Thoracic aorta endothelial cell (primary cell): ENCODE measurements around the gene FKBP5. TPM values are rescaled to one million over a fixed set of nuclear protein-coding genes. Genes with fewer than 3 reads are reported as not detected.

Experiments
- small RNA-seq: library from RNA; depleted of rRNA; stranded (forward); fragments of <200 nt; gene quantifications from one replicate; pipeline ENCODE3, GENCODE V24; 2012
- total RNA-seq: library from RNA; depleted of rRNA; stranded (reverse); fragments of >200 nt; gene quantifications from 2 replicates; pipeline ENCODE4 v1.2.3, GENCODE V29; 2012

The FKBP5 gene
- 48.0 and 64.5 TPM in 2 replicates for total RNA-seq

DNA sequence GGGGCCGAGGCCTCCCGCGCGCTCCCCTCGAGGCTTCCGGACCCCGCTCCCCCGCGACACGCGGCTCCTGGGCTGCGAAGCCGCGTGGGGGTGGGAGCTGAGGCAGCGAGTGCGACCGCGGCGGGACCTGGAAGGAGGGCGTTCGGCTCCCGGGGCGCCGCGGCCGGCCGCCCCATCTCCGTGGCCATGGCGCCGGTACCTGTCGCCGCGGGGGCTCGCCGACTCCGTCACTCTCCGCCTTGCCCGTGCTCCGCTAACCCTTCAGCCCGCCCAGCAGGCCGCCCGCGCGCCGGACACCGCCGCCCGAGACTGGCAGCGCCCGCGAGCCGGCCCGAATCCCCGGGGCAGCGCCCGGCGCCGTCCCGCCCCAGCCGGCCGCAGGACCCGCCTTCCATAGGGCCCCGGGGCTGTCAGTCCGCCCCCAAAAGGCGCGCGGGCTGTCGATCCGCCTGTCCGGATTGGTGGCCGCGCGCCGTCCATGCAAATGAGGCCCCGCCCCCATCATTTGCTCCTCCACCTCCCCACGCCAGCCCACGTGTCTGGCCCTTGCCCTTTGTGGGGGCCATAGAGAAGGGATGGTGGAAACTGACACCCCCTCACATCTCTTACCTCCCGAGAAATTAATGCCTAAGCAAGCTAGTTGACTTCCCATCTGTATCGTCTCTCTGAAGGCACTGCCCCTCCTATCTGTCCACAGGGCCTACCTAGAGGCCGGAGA lies at the start of gene FKBP5:
Gene FKBP5 (minus strand): TSS at position 311 of the 718 bp plus-strand sequence. CDS start 46,091 bp downstream, outside the sequence.

GRCh38 chr6:35736982-35737412 lies 48.3 kb upstream of the FKBP5 start, which contains the start of gene ARMC12:
Gene ARMC12 (plus strand): TSS chr6:35737032. CDS start chr6:35737109, 77 bp downstream.

Small RNA genes within 50 kb of the gene (small RNA-seq; reads per million reads assigned to genes)
- gene MIR5690 = 0.28 reads per million
- gene RF00561 = not detected

Other genes starting within 250 kb of the FKBP5 start
- 6.9 and 8.5 TPM in 2 replicates for gene FANCE, start 236.6 kb downstream of the FKBP5 start, total RNA-seq
- 1,176 and 1,523 TPM in 2 replicates for gene RPL10A, start 220.5 kb downstream of the FKBP5 start, total RNA-seq
- 0.27 and 0.36 TPM in 2 replicates for gene TEAD3, start 191.8 kb downstream of the FKBP5 start, total RNA-seq
- not detected in 2 replicates for gene TULP1, start 176.0 kb downstream of the FKBP5 start, total RNA-seq
- 0.13 TPM in 1 of 2 replicates, not detected in the other for gene ARMC12, start 48.1 kb upstream of the FKBP5 start, total RNA-seq
- not detected in 2 replicates for gene CLPSL2, start 87.7 kb upstream of the FKBP5 start, total RNA-seq
- gene CLPSL1, start 92.1 kb upstream of the FKBP5 start, total RNA-seq = not detected in 2 replicates
- not detected in 2 replicates for gene CLPS, start 108.4 kb upstream of the FKBP5 start, total RNA-seq
- gene LHFPL5, start 116.4 kb upstream of the FKBP5 start, total RNA-seq = not detected in 2 replicates
- 138 and 187 TPM in 2 replicates for gene SRPK1, start 232.2 kb upstream of the FKBP5 start, total RNA-seq